NCI-H446 (cell line): ENCODE results near the gene CIITA.

Experiments
- DNase-seq, 2 experiments: peaks; one replicate each; lab custom pipeline; 2025; lab: John Stamatoyannopoulos, UW

CIITA gene

DNA sequence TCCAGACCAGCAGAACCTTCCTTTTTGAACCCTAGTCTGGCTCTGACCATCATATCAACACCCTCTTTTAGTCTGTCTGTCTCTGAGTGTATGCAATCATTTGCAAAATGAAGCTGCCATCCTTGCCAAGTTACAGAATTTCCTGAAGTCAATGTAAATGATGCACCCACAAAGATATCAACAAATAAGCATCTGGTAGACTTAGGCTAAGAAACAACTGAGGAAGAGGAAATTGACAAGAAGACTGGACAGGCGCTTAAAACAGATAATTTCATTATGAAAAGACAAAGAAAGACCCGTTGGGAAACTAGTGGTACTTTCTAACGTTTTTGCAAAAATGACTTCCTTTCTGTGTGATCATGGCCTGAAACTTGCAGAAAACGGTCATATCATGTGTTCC, 24.7 kb upstream of the CIITA start:
- no peak for DNase-seq

DNA sequence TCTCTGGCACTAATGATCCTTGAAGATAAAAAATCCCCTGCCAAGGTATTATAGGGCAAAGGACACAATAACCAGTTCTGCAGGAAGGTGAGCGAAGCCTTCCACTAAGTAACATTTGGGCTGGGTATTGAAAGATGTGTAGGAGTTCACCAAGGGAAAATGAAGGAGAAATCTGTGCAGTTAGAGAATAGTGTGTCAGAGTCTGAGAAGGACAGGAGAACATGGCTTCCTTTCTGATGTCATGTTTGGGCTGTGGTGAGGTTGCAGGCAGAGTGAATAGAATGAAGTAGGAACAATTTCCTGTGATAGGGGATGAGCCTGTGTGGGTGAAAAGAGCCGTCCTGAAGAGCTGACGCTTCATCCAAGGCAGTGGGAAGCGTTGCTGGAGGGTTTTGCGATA, 24.1 kb upstream of the CIITA start:
- no peak for DNase-seq

DNA sequence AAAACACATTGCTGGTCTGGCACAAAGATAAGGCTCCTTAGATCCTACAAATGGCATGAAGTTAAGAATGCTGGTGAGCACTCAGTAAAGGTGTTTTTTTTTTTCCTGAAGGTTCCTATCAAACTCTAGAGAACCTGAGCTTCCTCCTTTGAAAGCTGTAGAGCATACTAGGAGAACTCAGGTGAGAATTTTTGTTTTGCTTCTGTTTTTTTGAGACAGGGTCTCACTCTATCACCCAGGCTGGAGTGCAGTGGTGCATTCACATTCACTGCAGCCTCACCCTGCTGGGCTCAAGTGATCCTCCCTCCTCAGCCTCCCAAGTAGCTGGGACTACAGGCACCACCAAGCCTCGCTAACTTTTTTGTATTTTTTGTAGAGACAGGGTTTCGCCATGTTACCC, 21.0 kb upstream of the CIITA start:
- no peak for DNase-seq

GRCh38 chr16:10858203-10858602, 18.8 kb upstream of the CIITA start:
- DNase-seq: no peak

GRCh38 chr16:10859020-10859419, 18.0 kb upstream of the CIITA start:
- no peak for DNase-seq

DNA sequence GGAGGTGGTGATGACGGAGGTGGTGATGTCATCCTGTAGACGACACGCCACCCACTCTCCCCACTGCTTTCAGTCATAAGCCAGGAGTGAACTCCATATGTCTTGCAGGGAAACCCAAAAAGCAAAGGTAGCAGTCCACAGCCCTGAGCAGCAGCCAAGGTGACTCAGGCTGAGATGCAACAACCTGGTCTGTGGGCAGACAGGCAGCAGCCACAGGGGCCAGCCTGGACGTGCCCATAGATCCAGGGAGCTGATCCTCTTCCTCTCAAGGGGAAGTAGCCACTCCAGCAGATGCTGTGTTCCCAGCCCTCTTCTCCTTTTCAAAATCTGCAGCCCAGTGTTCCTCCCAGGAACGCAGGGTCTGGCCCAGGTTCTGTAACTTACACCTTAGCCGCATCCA, 17.3 kb upstream of the CIITA start:
- DNase-seq: no peak

DNA sequence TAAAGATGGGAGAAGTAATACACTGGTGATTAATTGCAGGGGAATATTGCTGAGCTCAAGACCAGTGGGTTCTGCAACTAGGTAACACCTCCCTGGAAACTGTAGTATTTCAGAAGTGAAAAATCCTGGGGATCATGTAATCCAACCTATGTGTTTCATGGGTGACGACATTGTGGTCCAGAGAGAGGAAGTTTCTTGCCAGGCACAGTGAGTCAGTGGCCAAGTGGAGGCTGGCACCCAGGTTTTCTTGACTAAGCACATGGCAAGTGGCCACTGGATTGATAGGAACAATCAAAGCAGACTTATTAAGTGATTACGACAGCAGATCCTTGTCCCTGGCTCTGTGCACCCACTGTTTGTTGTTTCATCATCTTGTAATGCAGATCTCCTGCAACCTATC, 14.6 kb upstream of the CIITA start:
- no peak for DNase-seq

DNA sequence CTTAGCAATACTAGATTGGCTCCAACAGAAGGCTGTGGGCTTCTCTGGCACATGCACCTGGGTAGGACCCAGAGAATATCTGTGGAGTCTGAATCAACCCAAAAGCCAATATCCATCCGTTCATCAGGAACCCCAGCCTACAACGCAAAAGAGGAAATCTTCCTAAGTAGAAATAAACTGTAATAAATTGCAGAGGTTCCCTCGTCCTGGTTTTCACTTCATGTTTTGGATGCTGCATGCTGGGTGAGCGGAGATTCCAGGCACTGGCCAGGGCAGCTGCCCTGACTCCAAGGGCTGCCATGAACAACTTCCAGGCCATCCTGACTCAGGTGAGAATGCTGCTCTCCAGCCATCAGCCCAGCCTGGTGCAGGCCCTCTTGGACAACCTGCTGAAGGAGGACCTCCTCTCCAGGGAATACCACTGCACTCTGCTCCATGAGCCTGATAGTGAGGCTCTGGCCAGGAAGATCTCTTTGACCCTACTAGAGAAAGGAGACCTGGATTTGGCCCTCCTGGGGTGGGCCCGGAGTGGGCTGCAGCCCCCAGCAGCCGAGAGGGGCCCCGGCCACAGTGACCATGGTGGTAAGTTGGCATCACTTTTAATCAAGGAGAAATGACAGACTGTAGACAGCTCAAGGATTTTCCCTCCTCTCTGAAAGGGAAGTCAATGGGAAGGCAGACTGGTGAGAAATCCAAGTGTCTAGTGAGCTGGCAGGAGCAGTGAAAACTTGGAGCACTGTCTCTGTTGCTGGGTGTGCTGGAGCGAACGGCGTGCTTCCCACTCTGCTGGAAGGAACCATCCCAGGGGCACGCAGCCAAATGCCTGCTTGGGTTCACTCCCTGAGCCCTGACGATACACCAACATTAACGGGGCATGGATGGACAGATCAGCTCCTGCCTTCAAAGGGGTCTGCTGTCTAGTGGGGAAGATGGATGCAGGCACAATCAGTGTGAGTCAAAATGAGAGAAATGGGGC, 10.7 kb upstream of the CIITA start:
- no peak for DNase-seq

GRCh38 chr16:10867199-10867598, 9.8 kb upstream of the CIITA start:
- no peak for DNase-seq

DNA sequence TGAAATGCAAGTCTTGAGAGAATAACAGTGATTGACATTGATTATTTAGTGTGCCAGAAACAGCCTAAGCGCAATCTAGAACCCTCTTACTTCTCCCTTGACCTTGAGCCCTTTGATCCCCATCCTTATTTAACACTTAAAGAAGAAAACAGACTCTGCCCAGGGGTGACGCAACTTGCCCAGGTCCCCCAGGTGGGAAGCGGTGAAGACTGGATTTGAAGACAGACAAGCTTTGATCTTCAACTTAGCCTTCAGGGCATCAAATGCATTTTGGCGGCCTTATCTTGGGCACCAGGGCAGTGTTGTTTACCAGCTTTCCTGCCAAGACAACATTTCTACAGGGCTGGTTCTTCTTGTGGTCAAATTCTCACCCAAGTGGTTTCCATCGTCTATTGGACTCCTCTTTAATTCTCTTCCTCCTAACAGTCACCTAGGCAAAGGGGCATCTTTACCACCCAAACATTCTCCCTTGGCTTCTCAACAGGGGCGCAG, 8.9 kb upstream of the CIITA start:
- DNase-seq: no peak

GRCh38 chr16:10868596-10869469, 8.2 kb upstream of the CIITA start:
- no peak for DNase-seq

DNA sequence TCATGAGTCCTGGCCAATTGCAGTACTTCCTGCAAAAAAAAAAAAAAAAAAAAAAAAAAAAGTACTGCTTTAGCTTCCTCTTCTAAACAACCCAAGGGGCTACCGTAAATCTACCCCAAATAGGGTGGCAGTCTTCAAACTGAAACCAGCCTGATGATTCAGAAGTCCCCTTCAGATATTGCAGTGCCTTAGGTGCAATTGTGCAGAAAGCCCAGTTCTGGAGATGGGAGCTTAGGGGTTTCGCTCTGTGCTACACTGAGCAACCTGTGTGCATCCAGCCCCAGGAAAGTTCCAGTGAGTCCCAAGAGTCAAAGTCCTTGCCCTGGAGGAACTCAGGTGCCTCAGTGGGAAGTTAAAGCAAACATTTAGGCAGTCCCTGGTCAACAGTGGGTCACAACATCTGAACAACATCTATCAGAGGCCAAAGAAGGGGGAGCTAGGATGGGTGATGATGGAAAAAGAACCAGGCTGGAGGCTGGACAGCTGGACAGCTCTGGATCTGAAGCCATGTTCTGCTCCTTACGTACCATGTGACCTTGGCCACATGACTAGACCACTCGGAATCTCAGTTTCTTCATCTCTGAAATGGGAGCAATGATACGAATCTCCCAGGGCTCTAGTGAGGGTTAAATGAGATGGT, 6.7 kb upstream of the CIITA start:
- DNase-seq: no peak

- no peak for DNase-seq
Observed at GRCh38 chr16:10870808-10871156, 6.2 kb upstream of the CIITA start.

- DNase-seq: no peak
Observed at GRCh38 chr16:10871157-10871991, 5.6 kb upstream of the CIITA start.

DNA sequence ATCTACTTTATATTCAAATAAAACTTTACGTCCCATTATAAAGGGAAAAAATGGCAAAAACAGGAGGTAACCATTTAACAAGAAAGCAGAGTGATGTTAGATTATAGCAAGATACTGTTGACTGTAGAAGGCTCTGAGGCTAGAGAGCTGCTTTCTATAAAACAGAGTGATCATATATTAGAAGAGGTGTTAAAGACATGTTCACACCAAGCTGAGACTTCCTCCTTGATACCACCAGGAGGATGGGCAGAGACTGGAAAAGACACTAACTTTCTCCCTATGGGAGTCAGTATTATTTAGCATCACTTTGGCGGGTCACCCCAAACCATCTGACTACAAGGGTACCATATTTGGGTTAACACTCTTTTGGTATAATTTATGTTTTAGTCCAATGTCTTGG, 687 bp upstream of the CIITA start:
- DNase-seq: no peak

GRCh38 chr16:10877472-10877946, 507 bp downstream of the CIITA start:
- no peak for DNase-seq

GRCh38 chr16:10878328-10878643, 1.3 kb downstream of the CIITA start:
- no peak for DNase-seq

DNA sequence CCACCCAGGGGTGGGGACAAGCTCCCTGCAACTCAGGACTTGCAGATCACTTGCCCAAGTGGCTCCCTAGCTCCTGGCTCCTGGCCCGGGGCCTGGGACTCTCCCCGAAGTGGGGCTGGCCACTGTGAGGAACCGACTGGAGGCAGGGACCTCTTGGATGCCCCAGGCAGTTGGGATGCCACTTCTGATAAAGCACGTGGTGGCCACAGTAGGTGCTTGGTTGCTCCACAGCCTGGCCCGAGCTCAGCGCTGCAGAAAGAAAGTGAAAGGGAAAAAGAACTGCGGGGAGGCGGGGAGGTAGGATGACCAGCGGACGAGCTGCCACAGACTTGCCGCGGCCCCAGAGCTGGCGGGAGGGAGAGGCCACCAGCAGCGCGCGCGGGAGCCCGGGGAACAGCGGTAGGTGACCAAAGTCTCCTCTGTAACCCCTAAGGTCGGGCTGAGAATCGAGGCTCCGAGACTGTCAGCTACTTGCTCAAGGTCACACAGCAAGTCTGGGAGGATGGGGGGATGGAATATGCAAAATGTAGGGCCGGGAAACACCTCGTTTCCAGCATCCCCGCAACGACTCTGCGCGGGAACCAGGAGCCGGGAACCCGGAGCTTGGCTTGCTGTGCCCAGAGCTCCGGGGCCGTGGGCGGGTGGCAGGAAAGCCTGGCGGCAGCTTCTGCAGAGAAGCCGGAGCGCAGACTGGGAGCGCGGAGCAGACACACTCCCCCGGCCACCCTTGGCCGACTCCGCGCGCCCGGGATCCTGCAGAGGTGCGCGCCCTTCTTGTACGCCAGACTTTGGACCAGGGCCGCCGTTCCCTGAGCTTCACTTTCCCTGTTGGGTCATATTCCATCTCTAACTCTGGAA, 1.9 kb downstream of the CIITA start:
- no peak for DNase-seq

DNA sequence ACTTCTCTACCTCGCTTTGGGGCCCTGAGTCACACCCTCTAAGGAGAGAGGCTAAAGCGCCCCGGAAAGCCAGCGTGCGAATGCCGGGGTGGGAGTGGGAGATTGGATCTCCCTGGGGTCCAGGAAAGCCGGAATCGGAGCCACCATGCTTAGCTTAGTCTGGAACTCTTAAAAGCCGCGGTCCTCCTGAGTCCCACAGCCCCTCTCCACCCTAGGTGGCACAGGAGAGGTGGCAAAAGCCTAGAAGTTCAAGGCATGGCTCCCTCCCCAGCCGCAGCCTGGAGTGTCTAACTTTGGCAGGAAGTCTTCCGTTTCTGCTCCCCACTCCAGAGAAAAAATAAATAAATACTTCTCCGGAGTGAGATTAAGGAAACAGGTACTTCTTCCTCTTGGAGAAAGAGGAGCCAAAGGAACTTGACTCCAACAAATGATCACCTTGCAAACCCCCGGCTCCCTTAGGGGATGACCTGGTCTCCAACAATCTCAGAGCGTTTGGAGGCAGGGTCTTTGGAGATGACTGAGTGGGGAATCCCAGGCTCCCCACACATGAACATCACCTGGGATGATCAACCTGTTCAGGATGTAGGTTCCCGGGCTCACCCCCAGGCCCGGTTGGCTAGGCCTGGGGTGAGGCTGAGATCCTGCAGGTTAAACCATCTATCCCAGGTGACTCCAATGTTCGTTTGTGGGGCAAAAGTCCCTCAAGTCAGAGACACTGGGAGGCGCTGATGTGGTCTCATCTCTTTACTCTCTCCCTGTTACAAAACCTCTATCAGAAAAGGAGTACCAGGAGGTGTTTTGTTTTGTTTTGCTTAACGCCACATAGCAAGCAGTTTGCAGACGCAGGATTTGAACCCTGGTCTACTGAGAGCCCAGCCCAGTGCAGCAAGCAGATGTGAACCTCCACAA, 2.9 kb downstream of the CIITA start:
- no peak for DNase-seq
